ENCODE data around the gene ARHGEF38.
"Not testable (repeated sequence)": the region's sequence is repeated elsewhere in the genome, so short reads cannot be mapped to it uniquely, and the experiment has no call there.

ARHGEF38 gene

DNA sequence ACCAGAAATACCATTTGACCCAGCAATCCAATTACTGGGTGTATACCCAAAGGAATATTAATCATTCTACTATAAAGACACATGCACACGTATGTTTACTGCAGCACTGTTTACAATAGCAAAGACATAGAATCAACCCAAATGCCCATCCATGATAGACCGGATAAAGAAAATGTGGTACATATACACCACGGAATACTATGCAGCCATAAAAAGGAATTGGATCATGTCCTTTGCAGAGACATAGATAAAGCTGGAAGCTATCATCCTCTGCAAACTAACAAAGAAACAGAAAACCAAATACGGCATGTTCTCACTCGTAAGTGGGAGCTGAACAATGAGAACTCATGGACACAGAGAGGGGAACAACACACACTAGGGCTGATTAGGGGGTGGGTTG is 57.4 kb downstream of the ARHGEF38 start:
- DNase-seq = not testable (repeated sequence)

DNA sequence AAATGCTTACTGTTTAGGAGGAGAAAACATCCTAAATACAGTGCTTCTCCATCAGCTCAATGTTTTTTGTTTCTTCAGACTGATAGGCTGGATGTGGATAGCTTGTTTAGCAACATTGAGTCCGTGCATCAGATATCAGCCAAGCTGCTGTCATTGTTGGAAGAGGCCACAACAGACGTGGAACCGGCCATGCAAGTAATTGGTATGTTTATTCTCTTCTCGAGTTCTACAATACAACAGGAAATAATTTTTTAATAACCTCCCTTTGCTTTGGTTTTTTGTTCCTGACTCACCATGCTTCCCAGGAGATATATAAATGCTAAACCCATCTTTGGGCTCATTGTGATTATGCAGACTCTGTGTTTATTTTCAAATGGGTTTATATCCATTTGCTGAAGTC is 60.9 kb downstream of the ARHGEF38 start:
- DNase-seq = no peak

DNA sequence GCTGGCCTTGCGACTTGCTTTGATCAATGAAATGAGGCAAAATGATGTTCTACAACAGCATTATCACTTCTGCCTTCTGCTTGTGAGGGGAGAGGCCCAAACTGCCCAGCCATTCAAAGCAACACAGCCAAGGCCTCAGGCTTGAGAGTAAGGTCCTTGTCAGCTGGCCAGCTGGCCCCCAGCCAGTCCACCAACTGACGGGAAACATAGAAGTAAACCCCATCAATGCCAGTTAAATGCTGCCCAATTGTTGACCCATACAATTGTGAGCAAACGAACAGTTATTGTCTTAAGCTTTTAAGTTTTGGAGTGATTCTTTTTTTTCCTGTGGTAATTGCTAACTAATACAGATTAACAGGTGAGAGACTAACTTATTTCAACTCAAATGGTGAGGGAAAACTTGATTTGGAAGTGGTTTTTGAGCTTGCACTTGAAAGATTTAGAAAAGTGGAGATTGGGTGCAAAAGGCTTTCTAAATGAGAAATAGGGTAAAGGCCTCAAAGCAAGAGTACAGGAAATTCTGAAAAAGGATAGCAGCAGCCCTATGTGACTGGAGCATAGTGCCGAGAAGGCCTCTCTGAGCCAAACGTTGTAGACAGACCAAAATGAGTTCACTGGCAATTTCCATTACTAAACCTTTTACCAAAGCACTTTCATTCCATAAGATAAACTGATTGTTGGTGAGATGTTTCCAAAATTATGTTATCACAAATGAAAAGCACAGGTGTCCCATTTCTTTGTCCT is 66.9 kb downstream of the ARHGEF38 start:
- DNase-seq = no peak

DNA sequence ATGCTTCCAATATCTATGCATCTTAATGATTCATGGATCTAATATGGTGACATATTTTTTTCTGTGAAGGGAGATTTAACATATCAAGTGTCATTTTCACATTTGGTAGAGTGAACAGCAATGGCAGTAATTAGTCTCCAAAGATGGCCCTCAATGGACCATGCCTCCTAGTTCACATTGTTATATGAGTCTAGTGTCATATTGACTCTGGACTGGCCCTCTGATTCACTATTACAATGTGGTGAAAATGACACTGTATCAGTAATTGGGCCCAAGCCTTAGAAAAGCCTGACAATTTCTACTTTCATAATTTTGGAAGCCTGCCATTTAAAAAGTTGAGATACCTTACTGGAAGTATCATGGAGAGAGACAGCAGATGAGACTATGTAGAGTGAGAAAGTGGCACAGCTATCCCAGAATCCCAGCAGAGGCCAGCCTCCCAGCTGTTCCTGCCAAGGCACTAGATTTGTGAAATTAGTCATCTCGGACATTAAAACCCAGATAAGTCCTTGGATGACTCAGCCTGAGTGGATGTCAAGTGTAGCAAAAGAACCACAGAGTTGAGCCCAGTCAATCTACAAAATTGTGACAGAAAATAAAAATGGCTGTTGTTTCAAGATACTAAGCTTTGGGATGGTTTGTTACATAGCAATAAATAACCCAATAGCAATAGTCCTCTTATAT is 68.4 kb downstream of the ARHGEF38 start:
- DNase-seq = no peak

DNA sequence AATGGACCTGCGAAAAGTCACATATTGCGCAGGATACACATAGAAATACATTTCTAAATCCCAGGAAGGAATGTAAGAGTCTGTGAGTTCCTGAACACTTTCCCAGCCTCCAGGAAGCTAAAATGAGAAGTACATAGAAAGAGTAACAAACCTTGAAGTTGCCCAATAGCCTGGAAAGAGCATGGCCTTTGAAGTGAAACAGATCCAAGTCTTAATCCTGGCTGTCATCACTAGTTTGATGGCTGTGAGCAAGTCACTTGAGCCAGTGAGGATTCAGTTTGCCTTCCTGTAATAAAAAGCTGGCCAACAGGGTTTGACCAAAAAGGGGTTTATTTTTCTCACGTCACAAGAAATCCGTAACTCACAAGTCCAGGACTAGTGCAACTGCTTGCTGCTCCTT is 69.8 kb downstream of the ARHGEF38 start:
- no peak for DNase-seq

DNA sequence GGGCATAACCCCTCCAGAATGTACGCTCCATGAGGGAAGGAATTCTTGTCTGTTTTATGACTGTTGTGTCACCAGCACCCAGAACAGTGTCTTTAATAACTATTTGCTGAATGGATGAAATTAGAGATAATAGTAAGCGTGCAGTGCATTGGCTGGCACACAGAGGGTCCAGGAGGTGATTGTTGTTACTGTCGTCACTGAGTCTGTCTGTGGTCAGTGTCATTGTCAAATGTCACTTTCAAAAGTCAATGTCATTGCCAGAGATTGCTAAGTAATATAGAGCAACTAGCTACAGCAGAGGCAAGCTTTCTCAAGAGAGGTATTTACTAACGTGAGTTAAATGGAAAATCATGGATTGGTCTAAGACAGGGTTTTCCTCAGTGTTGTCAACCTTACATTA is 70.7 kb downstream of the ARHGEF38 start:
- DNase-seq = no peak

DNA sequence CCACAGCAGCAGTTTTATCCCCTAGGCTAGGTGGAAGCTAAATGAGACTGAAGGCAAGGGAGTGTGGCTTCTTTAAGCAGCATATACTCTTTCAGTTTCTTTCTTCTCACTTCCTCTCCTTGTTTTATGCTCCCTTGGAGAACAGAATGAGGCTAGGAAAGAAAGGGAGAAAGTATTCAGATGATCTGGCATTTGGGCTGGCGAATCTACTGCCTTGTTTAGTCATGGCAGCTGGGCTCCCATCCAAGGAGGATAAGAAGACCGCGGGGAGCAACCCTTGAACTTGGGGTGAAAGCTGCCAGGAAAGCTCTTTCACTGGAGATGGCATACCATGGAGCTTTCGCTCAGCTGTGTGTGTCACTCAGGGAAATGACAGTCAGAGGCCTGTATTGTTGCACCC is 72.1 kb downstream of the ARHGEF38 start:
- no peak for DNase-seq

DNA sequence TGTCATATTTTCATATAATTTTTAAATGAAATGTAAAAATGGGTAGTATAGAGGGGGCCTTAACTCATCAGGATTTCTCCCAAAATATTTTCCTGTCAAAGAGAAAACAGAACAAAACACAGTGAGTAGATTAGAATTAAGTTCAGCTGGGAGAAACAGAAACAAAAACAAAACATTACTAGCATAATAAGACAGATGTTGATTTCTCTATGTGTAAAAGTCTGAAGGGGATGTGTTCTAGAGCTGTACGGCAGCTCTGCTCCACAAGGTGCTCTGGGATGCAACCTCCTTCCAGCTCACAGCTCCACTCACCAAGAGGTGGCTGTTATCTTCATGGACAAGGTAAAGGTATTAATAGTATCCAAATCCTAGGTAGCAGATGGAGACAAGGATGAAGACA is 72.8 kb downstream of the ARHGEF38 start:
- no peak for DNase-seq

DNA sequence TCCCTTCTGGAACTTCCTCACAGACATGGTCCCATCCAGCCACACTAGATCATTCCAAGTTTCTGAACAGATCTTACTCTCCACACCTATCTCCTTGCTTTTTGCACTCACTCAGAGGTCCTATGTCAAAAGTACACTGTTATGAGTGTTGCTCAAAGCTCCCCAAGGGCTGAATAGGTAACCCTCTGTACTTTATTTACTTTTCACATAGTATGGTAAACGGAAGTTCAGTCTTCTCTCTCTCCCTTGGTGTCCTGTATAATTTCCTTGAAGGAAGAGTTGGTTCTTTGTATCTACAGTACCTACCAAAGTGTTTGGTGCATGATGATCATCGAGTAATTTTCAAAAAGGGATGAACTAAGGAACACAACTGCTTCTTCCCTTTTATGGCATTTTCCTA is 74.4 kb downstream of the ARHGEF38 start:
- no peak for DNase-seq

DNA sequence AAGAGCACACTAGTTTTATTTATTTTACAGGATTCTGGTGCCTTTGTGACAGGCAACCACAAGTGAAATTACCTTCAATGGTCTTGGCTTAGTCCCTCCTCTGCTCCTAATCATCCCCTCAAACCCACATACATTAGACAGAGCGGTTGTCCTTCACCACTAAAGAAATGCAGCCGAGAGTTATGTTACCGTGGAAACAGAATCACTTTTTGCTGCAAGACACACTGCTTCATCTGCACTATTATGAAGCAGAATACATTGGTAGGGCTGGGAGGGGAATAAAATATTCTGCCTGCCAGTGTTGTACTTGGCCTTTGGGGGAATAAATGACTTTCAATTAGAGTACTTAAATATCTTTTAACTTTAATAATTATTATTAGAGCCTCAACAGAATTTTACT is 75.2 kb downstream of the ARHGEF38 start:
- DNase-seq = no peak

DNA sequence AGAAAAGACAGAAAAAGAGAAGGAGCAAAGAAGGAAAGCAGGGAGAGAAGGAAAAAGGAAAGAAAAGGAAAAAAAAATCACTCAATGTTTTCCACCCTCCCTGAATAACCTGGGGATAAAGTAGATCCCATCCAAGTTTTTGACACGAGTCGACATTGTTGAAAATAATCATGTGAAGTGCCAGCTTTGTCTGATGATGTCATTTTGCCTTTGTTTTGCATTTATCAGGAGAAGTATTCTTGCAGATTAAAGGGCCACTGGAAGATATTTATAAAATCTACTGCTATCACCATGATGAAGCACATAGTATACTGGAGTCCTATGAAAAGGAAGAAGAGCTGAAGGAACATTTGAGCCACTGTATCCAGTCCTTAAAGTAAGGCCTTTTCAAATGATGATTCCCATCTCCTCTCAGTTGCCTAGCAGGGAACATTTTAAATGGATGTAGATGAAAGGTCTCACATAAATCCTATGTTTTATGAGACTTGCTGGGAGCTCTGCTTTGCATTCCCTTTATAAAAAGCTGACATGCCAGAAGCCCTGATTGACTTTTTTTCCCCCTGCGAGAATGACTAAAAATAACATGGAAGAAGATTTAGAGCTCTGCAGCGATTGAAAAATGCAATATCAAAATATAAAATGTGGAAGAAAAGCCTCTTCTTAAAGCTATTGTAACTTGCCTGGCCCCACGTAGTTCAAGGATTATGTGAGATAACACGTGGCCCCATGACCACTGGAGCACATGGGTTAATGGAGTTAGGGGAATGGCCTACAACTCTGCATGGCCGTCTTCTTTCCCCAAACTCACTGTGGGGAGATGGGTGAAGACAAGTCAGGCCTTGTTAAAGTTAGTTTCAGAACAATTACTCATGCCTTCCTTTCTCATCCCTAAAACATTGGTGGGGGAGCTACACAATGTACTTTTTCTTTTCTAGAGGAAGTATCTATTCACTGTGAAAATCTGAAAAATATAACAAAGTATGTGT is 78.5 kb downstream of the ARHGEF38 start:
- DNase-seq = no peak

DNA sequence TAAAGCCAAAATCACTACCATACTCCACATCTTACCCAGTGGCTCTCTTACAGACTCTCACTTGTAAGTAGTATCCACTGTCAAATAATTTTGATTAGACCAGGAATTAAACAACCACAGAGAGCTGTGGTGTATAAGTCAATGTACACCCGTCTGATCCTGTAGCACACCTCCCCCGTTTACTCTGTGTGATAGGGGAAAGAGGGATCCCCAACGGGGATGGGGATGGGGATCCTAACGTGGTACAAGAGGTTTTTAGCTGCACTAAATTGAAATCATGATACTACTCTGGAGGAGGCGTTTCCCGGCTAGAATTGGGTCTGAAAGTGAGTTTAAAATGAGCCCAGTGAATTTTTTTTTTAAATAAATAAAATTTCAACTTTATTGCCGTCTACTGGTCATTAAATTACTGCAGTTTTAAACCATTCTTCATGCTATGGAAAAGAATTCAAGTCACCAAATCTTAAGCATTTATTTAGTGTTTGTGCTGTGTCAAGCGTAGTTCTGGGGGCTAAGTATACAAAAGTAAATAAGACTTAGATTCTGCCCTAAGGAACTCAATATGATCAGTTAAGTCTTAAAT is 79.5 kb downstream of the ARHGEF38 start:
- DNase-seq = no peak

DNA sequence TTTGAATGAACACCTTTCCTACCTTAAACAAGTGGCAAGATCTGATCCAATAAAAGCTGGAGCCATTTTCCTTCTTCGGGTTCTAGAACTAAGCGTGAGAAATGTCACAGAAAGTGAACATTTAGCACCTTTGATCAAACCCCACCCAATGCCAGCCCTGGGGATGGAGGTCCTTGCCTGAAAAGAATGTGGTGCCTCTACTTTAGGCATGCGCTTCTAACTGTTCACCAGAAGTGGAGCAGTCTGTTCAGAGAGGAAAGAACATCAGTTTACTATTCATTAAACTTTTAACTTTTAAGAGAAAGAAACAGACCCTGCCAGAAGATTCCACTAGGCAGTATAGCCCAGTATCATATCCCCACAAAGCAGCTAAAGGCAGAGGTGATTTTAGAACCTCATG is 80.2 kb downstream of the ARHGEF38 start:
- no peak for DNase-seq

DNA sequence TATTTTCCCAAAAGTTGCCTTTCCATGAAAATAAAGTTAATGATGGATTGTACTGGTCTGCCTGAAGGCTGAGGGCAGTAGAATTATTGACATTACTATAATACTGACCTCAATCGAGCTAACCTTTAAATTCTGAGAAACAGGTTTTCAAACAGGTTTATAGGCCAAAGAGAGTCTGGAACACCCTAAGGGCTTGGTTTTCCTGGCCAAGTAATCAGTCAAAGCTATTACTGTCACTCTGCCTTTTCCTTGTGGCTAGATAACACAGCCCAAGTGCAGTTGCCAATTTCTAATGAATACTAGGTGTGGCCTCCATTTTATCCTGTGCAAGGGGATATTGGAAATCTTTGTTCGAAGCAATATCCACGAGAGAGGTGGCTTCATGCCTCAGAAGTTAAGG is 80.8 kb downstream of the ARHGEF38 start:
- DNase-seq = no peak

DNA sequence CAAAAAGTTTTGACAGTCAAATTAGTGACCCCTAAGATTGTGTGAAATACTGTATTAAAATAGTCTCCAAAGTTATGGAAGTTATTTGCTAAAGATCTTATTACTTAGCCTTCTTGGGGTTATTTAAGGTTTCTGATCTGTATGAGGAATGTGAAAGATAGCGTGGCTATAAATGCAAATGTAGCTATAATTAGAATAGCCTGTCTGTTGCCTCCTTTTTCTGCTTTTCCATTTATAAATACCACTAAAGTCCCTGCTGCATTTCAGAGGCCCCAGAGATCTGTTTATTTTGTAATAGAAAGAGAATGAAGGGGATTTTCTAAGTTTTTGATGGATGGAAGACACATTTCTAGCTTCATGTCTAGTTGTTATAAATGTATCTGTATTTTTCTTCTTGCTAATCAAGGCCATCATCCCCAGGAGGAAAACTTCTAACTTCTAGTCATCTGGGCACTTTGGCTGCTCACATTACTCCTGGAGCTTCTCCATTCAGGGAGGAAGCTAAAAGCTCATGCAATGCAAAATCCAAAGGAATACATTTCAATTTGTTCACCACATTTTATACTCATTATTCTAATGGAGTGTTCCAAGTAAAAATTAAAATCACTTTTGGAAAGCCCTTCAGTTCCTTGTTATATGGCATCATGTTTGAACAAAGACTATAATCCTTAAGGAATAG is 82.1 kb downstream of the ARHGEF38 start:
- no peak for DNase-seq

DNA sequence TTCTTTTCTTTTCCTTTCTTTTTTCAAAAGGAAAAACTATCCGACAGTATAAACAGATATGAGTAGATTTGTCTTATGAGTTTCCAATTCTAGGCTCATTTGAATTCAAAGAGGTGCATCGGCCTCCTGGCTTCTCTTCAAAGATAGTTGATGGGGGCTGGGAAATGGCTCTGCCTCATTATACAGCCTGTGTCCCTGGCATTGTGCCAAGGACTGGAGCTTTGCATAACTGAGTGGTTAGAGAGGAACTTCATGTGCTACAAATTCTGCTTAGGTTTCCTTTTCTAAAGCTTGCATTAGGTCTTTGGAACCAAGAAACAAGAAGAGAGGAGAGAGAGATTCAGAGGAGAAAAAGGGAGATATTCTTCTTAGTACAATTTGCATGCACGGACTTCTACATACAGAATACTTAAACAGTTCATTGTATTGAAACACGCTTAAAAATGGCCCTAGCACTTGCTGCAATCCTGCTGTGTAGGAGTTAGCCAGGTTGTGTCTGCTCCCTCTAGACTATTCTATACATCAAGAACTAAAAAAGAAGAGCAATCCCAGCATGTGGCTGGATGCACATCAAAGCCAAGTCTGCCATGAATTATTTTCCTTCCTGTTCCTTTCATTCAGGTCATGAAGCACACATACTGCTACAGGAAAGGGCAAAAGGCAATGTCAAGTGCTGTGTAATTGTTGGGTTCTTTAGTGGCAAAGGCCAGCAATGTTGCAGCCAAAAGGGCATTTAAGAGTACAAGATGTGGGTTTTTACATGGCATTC is 85.2 kb downstream of the ARHGEF38 start:
- no peak for DNase-seq

DNA sequence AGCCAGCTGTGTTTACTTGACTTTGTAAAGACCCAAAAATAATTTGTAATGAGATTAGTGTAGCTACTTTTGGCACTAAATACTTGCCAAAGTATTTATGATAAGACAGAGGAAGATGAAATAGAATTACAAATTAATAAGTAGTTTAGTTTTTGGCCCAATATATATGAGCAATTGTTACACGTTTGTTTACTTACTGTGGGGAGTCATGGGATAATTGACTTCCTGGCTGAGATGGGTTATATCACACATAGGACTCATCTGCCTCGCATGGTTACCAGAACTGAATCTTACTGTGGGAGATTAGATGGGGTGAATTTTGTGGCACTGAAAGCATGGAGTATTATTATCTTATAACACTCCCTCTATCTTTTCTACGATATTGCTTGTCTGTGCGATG is 89.4 kb downstream of the ARHGEF38 start:
- DNase-seq = no peak

DNA sequence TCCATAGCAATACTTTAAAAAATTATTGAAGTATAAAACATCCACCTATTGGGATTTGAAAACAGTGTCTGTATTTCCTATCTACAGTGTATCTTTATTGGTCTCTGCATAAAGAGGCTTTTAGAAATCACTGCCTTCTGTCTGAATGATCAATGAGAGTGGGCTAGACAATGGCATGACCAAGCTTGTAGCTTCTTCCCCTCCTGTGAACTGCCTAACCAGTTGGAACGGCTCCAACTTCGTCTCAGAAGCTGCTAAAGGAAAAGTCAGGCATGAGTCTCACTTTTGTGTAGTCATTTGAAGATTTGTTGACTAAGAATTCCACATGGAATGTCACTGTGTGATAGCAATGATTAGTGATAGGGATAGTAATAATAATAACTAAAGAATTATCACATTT is 91.8 kb downstream of the ARHGEF38 start:
- no peak for DNase-seq

DNA sequence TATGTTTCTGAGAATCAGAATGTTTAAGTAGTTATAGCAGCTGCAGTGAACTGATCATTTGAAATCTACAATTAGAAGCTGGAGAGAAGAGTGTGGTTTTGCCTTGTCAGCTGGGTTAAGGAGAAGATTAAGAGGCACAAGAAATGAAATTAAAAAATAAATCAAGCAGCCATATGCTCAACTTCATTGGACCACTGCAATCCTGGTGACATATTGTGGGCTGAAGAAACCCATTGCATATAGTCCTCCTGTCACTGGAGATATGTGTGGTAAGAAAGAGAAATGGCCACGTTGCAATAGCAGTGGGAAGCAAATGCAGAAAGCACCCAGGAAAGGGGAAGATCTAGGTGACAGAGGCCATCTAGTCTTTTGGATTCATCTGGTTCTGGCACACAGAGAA is 93.0 kb downstream of the ARHGEF38 start:
- DNase-seq = no peak

DNA sequence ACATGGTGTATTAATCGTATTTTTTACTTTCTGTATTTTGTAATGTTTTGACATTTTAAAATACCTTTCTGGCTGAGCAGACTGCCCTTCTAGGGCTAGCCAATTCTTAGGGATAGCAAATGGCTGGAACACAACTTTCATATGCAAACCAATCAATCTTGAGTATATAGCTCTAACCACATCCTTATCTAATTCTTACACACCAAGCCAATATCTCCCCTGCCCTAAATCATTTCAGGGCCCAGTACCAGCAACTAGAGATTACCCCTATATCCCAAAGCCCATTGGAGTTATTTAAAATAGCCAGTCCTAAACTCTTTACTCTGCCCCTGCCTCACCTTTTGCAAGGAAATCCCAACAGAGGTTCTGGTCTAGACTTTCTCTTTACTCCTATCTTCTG is 97.8 kb downstream of the ARHGEF38 start:
- no peak for DNase-seq

DNA sequence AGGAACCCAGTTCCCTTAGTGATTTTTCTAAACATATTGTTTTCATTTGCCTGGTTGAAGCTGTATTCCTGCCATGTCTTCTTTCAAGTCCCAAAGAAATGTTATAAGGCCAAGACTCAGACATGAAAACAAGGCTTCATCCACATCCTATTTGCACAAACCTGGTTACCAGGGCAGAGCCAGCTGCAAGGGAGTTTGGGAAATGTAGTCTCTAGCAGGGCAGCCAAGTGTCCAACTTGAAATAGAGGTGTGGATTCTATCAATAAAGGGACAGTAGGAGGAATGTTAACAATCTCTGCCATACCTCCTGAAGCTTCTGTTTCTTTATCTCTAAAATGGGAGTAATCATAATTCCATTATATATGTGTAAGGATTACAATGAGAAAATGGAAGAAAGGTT is 99.5 kb downstream of the ARHGEF38 start:
- DNase-seq = no peak

All from central memory CD4-positive, alpha-beta T cell (primary cell).